ENCODE results near the gene ST7.
"Not testable (repeated sequence)": the region's sequence is repeated elsewhere in the genome, so short reads cannot be mapped to it uniquely, and the experiment has no call there.

ST7 gene

DNA sequence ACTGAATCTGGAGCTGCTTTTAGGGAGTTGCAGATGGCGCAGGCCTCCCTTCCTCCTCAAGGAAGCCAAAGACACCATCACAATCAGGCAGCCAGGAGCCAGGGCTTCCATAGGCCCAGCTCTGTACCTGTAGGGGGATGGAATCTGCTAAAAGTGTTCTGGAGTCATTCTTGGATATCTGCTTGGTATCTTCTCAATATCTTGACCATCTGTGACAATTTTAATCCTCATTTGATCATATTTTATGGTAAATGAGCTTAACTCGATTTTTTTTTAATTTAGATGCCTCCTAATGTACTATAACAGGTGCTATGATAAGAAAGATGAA is 3.1 kb downstream of the ST7 start:
- TF ChIP-seq, protein P1, sequence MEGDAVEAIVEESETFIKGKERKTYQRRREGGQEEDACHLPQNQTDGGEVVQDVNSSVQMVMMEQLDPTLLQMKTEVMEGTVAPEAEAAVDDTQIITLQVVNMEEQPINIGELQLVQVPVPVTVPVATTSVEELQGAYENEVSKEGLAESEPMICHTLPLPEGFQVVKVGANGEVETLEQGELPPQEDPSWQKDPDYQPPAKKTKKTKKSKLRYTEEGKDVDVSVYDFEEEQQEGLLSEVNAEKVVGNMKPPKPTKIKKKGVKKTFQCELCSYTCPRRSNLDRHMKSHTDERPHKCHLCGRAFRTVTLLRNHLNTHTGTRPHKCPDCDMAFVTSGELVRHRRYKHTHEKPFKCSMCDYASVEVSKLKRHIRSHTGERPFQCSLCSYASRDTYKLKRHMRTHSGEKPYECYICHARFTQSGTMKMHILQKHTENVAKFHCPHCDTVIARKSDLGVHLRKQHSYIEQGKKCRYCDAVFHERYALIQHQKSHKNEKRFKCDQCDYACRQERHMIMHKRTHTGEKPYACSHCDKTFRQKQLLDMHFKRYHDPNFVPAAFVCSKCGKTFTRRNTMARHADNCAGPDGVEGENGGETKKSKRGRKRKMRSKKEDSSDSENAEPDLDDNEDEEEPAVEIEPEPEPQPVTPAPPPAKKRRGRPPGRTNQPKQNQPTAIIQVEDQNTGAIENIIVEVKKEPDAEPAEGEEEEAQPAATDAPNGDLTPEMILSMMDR (IDR thresholded peaks at IDR 0.05; ENCODE audit: insufficient read depth, low read depth, low read length, missing control alignments) = no peak
- no peak overlapping the region for H3K4me3 ChIP-seq (ENCODE audit: low read length)
- no peak for DNase-seq (ENCODE audit: low read depth)

DNA sequence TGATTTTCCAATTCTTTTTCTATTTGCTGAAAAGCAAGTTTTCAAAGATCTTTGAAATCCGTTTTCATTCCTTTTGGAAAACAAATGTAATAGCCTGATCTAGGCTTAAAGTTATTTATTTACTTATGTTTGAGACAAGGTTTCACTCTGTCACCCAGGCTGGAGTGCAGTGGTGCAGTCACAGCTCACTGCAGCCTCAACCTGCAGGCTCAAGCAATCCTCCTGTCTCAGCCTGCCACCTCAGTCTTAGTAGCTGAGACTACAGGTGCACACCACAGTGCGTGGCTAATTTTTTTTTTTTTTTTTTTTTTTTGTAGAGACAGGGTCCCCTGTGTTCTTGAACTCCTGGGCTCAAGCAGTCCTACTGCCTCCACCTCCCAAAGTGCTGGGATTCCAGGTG is 4.6 kb downstream of the ST7 start:
- DNase-seq (ENCODE audit: low read depth) = peak; percentile 27
- H3K4me3 ChIP-seq (ENCODE audit: low read length) = no peak overlapping the region
- TF ChIP-seq, protein P1 (IDR thresholded peaks at IDR 0.05; ENCODE audit: insufficient read depth, low read depth, low read length, missing control alignments) = no peak

DNA sequence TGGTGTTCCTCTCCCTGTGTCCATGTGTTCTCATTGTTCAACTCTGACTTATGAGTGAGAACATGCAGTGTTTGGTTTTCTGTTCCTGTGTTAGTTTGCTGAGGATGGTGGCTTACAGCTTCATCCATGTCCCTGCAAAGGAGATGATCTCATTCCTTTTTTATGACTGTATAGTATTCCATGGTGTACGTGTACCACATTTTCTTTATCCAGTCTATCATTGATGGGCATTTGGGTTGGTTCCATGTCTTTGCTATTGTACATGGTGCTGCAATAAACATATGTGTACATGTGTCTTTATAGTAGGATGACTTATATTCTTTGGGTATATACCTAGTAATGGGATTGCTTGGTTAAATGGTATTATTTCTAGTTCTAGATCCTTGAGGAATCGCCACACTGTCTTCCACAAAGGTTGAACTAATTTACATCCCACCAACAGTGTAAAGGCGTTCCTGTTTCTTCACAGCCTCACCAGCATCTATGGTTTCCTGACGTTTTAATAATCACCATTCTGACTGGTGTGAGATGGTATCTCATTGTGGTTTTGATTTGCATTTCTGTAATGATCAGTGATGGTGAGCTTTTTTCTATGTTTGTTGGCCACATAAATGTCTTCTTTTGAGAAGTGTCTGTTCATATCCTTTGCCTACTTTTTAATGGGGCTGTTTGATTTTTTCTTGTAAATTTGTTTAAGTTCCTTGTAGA is 8.8 kb downstream of the ST7 start:
- not testable (repeated sequence) for DNase-seq (ENCODE audit: low read depth); H3K4me3 ChIP-seq (ENCODE audit: low read length)

- no peak overlapping the region for H3K4me3 ChIP-seq (ENCODE audit: low read length)
- TF ChIP-seq, protein P1 (IDR thresholded peaks at IDR 0.05; ENCODE audit: insufficient read depth, low read depth, low read length, missing control alignments) = no peak
- no peak for DNase-seq (ENCODE audit: low read depth)
Measured at GRCh38 chr7:116963234-116963633, 9.9 kb downstream of the ST7 start.

GRCh38 chr7:116966601-116967000 is 13.3 kb downstream of the ST7 start:
- no peak overlapping the region for H3K4me3 ChIP-seq (ENCODE audit: low read length)

DNA sequence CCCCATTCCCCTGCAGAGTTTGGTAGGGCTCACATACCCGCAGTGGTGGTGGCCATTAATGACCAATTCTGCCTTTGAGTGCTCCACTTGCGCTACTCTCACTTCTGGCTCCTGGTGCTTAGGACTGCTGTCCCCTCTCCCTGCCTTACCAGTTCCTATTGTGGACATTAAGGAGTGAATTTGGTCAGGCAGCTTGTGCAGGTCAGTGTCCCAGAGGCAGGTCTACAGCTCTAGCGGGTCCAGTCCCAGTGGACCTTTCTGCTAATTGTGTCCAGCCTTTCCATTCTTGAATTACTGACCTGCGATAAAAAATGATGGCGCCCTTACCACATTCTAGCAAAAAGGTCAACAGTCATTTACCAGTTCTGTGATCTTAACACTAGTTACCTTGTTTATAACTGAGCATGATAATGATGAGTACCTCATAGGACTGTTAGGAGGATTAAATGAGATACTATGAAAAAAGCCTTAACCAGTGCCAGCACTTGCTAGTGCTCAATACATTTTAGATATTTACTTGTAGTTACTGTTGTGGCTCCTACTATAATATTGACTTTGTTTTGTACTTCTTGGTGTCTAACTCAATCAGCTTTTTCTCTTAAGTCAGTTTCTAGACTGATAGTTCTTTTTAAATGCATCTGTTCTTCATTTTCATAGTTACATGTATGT is 14.1 kb downstream of the ST7 start:
- no peak overlapping the region for H3K4me3 ChIP-seq (ENCODE audit: low read length)
- TF ChIP-seq, protein P1 (IDR thresholded peaks at IDR 0.05; ENCODE audit: insufficient read depth, low read depth, low read length, missing control alignments) = no peak
- no peak for DNase-seq (ENCODE audit: low read depth)

More at GRCh38 chr7:116966601-116967000, 13.3 kb downstream of the ST7 start:
- TF ChIP-seq, protein P1 (IDR thresholded peaks at IDR 0.05; ENCODE audit: insufficient read depth, low read depth, low read length, missing control alignments) = no peak
- no peak for DNase-seq (ENCODE audit: low read depth)

GRCh38 chr7:116967983-116968382 is 14.7 kb downstream of the ST7 start:
- H3K4me3 ChIP-seq (ENCODE audit: low read length) = no peak overlapping the region
- DNase-seq (ENCODE audit: low read depth) = no peak
- TF ChIP-seq, protein P1 (IDR thresholded peaks at IDR 0.05; ENCODE audit: insufficient read depth, low read depth, low read length, missing control alignments) = no peak

Measured in epithelial cell of esophagus (primary cell).